Subcutaneous abdominal adipose tissue (tissue), 5 donors: ENCODE measurements around the gene TFRC.

ENCODE experiments used
- H3K27ac ChIP-seq: one replicate; pipeline ENCODE4 v1.7.0; 2013; ENCODE audit warnings: low read depth, mild to moderate bottlenecking, inconsistent platforms, low read length, moderate library complexity
- H3K27me3 ChIP-seq, 5 donors: one replicate each; pipeline ENCODE4 v1.7.0; 2013; ENCODE audit warnings: low read length in 5 of 5, inconsistent platforms in 1 of 5; ENCODE audit not compliant: control insufficient read depth in 5 of 5, insufficient read depth in 4 of 5
- H3K36me3 ChIP-seq, 5 donors: one replicate each; pipeline ENCODE4 v1.7.0; 2013; ENCODE audit warnings: low read length in 5 of 5; ENCODE audit not compliant: control insufficient read depth in 5 of 5, insufficient read depth in 5 of 5
- H3K4me1 ChIP-seq, 5 donors: one replicate each; pipeline ENCODE4 v1.7.0; 2013; ENCODE audit warnings: low read length in 5 of 5, mild to moderate bottlenecking in 3 of 5, moderate library complexity in 1 of 5; ENCODE audit not compliant: control insufficient read depth in 5 of 5, insufficient read depth in 5 of 5
- H3K4me3 ChIP-seq, 5 donors: one replicate each; pipeline ENCODE4 v1.7.0; 2013; ENCODE audit warnings: low read length in 5 of 5, low read depth in 1 of 5
- H3K9ac ChIP-seq, 5 donors: one replicate each; pipeline ENCODE4 v1.7.0; 2013; ENCODE audit warnings: low read length in 5 of 5, mild to moderate bottlenecking in 4 of 5, moderate library complexity in 3 of 5
- H3K9me3 ChIP-seq, 5 donors: one replicate each; pipeline ENCODE4 v1.7.0; 2013; ENCODE audit warnings: low read length in 5 of 5; ENCODE audit not compliant: control insufficient read depth in 5 of 5
- donor health status: healthy.
- donor health status: healthy.
- donor health status: healthy.
- donor health status: healthy.
- donor health status: healthy.

The TFRC gene

GRCh38 chr3:196081834-196082618, at the start of gene TFRC:
TSS of gene TFRC (minus strand) at chr3:196082090. CDS start at chr3:196077099, 4,991 bp downstream.
- H3K27me3 ChIP-seq: no peaks in the 10 kb centered on the region
- H3K9me3 ChIP-seq: no peaks in the 10 kb centered on the region
- no peaks in the 10 kb centered on the region for H3K36me3 ChIP-seq
- H3K4me1 ChIP-seq: peaks cover 3 to 27% (median 17%) of the 10 kb centered on the region in 5 donors
- H3K9ac ChIP-seq: peak within 1 kb of the TSS; percentile 77 to 93 (median 82)
- peak within 1 kb of the TSS; percentile 90 to 98 (median 93) for H3K4me3 ChIP-seq
- H3K27ac ChIP-seq: peak within 1 kb of the TSS; percentile 89

GRCh38 chr3:196128172-196128843, 46.4 kb upstream of the TFRC start:
- Histone ChIP-seq H3K4me1 (no peaks in the 10 kb centered on the region), H3K9ac (no peak overlapping the region), H3K36me3 (no peaks in the 10 kb centered on the region), H3K27ac (no peak overlapping the region), H3K9me3 (no peaks in the 10 kb centered on the region), H3K27me3 (no peaks in the 10 kb centered on the region), H3K4me3 (no peak overlapping the region)

- no peaks in the 10 kb centered on the region for H3K36me3 ChIP-seq
- H3K27ac ChIP-seq: no peak overlapping the region
- H3K4me1 ChIP-seq: peaks cover 0 to 2% (median 0%) of the 10 kb centered on the region in 5 donors
- no peak overlapping the region for H3K4me3 ChIP-seq
- H3K9ac ChIP-seq: no peak overlapping the region
- H3K27me3 ChIP-seq: no peaks in the 10 kb centered on the region
- H3K9me3 ChIP-seq: no peaks in the 10 kb centered on the region
Measured at GRCh38 chr3:196127308-196128040, 45.6 kb upstream of the TFRC start.

GRCh38 chr3:196124608-196125007, 42.7 kb upstream of the TFRC start:
- Histone ChIP-seq H3K27me3 (no peaks in the 10 kb centered on the region), H3K4me3 (no peak overlapping the region), H3K9me3 (no peaks in the 10 kb centered on the region), H3K36me3 (no peaks in the 10 kb centered on the region), H3K4me1 (peaks cover 0 to 27% (median 5%) of the 10 kb centered on the region in 5 donors), H3K27ac (no peak overlapping the region), H3K9ac (no peak overlapping the region)

GRCh38 chr3:196122688-196123046, 40.8 kb upstream of the TFRC start:
- H3K27me3 ChIP-seq: no peaks in the 10 kb centered on the region
- no peaks in the 10 kb centered on the region for H3K36me3 ChIP-seq
- no peak overlapping the region for H3K4me3 ChIP-seq
- H3K9me3 ChIP-seq: no peaks in the 10 kb centered on the region
- no peak overlapping the region for H3K9ac ChIP-seq
- no peak overlapping the region for H3K27ac ChIP-seq
- peaks cover 0 to 27% (median 5%) of the 10 kb centered on the region in 5 donors for H3K4me1 ChIP-seq

- no peaks in the 10 kb centered on the region for H3K36me3 ChIP-seq
- H3K9ac ChIP-seq: no peak overlapping the region
- H3K4me3 ChIP-seq: no peak overlapping the region
- H3K27ac ChIP-seq: no peak overlapping the region
- H3K4me1 ChIP-seq: peaks cover 0 to 27% (median 5%) of the 10 kb centered on the region in 5 donors
- no peaks in the 10 kb centered on the region for H3K9me3 ChIP-seq
- H3K27me3 ChIP-seq: no peaks in the 10 kb centered on the region
Measured at GRCh38 chr3:196122021-196122687, 40.3 kb upstream of the TFRC start.

GRCh38 chr3:196121066-196121465, 39.2 kb upstream of the TFRC start:
- H3K9me3 ChIP-seq: no peaks in the 10 kb centered on the region
- no peak overlapping the region for H3K4me3 ChIP-seq
- no peak overlapping the region for H3K9ac ChIP-seq
- H3K27ac ChIP-seq: no peak overlapping the region
- H3K4me1 ChIP-seq: peaks cover 0 to 27% (median 5%) of the 10 kb centered on the region in 5 donors
- no peaks in the 10 kb centered on the region for H3K27me3 ChIP-seq
- no peaks in the 10 kb centered on the region for H3K36me3 ChIP-seq

GRCh38 chr3:196120291-196120951, 38.5 kb upstream of the TFRC start:
- Histone ChIP-seq H3K27me3 (no peaks in the 10 kb centered on the region), H3K4me3 (no peak overlapping the region), H3K27ac (no peak overlapping the region), H3K36me3 (no peaks in the 10 kb centered on the region), H3K4me1 (peaks cover 0 to 27% (median 5%) of the 10 kb centered on the region in 5 donors), H3K9ac (no peak overlapping the region), H3K9me3 (no peaks in the 10 kb centered on the region)

- Histone ChIP-seq H3K4me3 (no peak overlapping the region), H3K36me3 (no peaks in the 10 kb centered on the region), H3K9me3 (no peaks in the 10 kb centered on the region), H3K27me3 (no peaks in the 10 kb centered on the region), H3K4me1 (peaks cover 0 to 27% (median 5%) of the 10 kb centered on the region in 5 donors), H3K9ac (no peak overlapping the region), H3K27ac (no peak overlapping the region)
Measured at GRCh38 chr3:196117809-196118208, 35.9 kb upstream of the TFRC start.
